ENCODE results near the gene TRIOBP.
"Not testable (repeated sequence)": the region's sequence is repeated elsewhere in the genome, so short reads cannot be mapped to it uniquely, and the experiment has no call there.

TRIOBP gene

DNA sequence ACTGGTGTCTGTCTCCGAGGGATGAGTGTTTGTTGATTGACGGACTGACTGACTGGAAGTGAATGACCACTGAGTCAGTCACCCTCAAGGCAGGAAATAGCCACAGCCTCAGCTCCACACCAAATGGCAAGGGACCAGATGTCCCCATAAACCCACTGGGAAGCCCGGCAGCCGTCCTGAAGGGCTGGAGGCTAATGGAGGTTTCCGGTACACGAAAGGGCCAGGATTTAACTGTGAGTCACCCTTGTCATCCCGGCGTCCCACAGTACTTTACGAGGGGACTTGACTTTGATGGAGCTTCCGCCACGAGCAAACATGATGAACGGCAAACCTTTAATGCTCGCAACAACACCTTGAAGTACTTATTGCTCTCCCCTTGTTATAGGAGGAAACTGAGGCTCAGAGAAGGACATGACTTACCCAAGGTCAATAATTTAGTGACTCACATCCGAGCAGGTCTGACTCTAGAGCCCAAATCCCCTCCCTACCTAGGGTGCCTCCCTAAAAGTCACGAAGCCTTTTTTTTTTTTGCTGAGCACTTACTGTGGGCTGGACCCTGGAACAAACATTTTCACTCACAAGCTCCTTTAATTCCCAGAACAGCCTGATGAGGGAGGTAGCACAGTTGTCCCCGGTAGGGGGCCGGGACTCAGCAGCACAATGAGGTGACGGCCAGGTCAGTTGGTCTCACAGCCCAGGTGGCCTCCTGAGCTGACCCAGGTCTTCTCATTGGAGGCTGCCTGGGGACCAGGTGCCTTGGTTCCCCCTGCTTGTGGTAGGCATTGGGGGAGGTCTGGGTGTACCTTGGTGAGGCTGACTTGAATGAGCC is 85.7 kb downstream of the TRIOBP start:
- no peak overlapping the region for H3K4me3 ChIP-seq (ENCODE audit: low read depth, low read length)
- TF ChIP-seq, protein P1, sequence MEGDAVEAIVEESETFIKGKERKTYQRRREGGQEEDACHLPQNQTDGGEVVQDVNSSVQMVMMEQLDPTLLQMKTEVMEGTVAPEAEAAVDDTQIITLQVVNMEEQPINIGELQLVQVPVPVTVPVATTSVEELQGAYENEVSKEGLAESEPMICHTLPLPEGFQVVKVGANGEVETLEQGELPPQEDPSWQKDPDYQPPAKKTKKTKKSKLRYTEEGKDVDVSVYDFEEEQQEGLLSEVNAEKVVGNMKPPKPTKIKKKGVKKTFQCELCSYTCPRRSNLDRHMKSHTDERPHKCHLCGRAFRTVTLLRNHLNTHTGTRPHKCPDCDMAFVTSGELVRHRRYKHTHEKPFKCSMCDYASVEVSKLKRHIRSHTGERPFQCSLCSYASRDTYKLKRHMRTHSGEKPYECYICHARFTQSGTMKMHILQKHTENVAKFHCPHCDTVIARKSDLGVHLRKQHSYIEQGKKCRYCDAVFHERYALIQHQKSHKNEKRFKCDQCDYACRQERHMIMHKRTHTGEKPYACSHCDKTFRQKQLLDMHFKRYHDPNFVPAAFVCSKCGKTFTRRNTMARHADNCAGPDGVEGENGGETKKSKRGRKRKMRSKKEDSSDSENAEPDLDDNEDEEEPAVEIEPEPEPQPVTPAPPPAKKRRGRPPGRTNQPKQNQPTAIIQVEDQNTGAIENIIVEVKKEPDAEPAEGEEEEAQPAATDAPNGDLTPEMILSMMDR (IDR thresholded peaks at IDR 0.05; ENCODE audit: borderline replicate concordance, insufficient read depth, low read depth, low read length): no peak

DNA sequence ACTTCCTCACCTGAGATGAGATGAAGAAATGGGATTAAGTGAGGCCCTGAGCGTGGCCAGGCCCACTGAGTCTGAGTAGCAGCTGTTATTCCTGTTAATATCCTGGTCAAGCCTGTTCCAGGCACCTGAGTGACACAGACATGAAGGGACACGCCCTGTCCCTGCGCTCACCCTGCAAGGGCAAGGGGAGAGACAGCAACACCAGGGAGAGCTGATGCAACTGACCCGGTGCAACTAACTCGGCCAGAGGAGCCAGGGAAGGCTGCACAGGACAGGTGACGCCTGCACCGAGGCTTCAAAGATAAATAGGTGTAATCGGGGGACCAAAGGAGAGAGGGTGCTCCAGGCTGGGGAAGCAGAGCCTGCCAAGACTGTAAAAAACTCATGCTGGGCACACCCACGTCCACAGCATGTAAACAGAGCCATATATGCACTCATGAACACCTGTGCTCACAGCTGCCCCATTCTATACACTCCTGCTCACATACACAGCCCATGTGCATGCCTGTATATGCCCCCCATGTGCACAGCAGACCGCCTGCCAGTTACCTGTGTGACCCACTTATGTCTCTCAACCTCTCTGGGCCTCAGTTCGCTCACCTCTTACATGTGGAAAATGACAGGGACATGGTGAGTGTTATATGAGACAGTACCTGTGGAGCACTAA is 88.1 kb downstream of the TRIOBP start:
- TF ChIP-seq, protein P1 (IDR thresholded peaks at IDR 0.05; ENCODE audit: borderline replicate concordance, insufficient read depth, low read depth, low read length): no peak
- no peak overlapping the region for H3K4me3 ChIP-seq (ENCODE audit: low read depth, low read length)

DNA sequence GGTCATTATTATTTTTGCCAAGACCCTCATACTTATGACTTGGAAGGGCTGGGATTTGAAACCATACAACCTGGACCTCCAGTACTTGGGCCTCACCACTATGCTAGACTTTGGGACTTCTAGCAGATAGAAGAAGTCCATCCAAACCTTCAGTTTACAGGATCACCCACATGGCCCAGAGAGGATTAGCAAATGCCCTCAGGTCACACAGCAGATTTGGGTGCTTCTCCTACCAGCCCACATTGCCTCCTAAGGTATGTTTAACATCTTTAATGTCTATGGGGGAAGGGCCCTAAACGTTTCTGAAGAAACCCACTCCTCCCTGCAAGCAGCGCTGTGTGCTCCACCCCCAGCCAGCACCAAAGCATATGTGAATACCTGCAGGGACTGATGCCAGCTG is 93.4 kb downstream of the TRIOBP start:
- TF ChIP-seq, protein P1 (IDR thresholded peaks at IDR 0.05; ENCODE audit: borderline replicate concordance, insufficient read depth, low read depth, low read length): no peak
- no peak overlapping the region for H3K4me3 ChIP-seq (ENCODE audit: low read depth, low read length)

DNA sequence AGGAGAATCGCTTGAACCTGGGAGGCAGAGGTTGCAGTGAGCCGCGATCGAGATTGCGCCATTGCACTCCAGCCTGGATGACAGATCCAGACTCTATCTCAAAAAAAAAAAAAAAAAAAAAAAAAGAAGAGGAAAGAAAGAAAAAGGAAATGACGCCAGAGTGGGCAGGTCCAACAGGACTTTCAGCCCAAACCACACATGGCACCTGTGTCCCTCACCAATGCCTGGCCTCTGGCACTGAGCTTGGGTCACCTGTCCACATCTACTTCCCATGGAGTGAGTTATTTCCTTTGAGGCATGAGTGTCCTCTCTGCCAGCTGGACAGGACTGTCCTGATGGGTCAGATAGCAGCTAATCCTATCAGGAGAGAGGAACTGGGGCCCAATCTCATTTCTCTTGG is 95.6 kb downstream of the TRIOBP start:
- TF ChIP-seq, protein P1 (IDR thresholded peaks at IDR 0.05; ENCODE audit: borderline replicate concordance, insufficient read depth, low read depth, low read length): no peak
- H3K4me3 ChIP-seq (ENCODE audit: low read depth, low read length): no peak overlapping the region

DNA sequence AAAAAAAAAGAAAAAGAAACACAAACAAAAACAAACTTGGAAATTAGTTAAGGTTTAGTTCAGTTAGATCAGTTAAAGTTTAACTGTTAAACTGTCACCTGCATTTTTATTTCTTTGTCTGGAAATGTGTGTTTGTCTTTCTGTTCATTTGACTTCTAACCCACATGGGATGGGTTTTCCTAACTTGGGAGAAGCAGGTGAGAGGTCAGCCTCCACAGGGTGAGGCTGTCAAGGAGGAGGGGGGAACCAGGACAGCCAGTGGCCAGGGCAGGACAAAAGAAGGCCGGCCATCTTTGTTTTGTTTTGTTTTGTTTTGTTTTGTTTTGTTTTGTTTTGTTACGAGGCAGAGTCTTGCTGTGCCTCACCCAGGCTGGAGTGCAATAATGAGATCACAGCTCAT is 97.5 kb downstream of the TRIOBP start:
- TF ChIP-seq, protein P1 (IDR thresholded peaks at IDR 0.05; ENCODE audit: borderline replicate concordance, insufficient read depth, low read depth, low read length): no peak
- H3K4me3 ChIP-seq (ENCODE audit: low read depth, low read length): no peak overlapping the region

DNA sequence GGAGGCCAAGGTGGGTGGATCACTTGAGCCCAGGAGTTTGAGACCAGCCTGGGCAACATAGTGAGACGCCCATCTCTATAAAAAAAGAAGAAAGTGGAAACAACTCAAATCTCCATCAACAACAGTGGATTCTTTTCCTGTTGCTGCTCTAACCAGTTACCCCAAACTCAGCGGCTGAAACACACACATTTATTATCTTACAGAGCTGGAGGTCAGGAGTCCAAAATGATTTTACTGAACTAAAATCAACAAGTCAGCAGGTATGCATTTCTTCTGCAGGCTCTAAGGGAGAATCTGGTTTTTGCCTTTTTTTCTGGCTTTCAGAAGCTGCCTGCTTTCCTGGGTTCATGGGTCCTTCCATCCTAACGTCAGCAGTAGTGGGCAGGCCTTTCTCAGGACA is 99.2 kb downstream of the TRIOBP start:
- H3K4me3 ChIP-seq (ENCODE audit: low read depth, low read length): no peak overlapping the region
- TF ChIP-seq, protein P1 (IDR thresholded peaks at IDR 0.05; ENCODE audit: borderline replicate concordance, insufficient read depth, low read depth, low read length): no peak

DNA sequence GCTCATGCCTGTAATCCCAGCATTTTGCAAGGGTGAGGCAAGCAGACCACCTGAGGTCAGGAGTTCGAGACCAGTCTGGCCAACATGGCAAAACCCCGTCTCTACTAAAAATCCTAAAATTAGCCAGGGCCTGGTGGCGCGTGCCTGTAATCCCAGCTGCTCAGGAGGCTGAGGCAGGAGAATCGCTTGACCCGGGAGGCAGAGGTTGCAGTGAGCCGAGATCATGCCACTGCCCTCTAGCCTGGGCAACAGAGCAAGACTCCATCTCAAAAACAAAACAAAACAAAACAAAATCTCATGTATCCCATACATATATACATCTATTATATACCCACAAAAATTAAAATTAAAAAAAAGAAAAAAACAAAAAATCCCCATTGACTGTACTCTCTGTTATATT is 100.4 kb downstream of the TRIOBP start:
- not testable (repeated sequence) for H3K4me3 ChIP-seq (ENCODE audit: low read depth, low read length)

Measured in GM12875 (cell line).